ENCODE results near the gene ABHD1. TPM values are rescaled to one million over a fixed set of nuclear protein-coding genes. Genes with fewer than 3 reads are reported as not detected.

ABHD1 gene
- total RNA-seq, 4 donors from 2014 or later, result 0.48 TPM; not detected in 3

GRCh38 chr2:27083410-27084296 lies 40.0 kb upstream of the ABHD1 start:
- H3K9me3 ChIP-seq, result no peaks in the 10 kb centered on the region
- H3K27ac ChIP-seq, result peak overlapping the region in 2 of 4 donors; percentile 29 to 94
- in situ Hi-C loops (cut with MboI; ENCODE audit: low pct_ligation_motif_present in 1 of 4, low pct_unique_long_range_greater_than_20kb in 1 of 4, low sequenced_read_pairs in 3 of 4), result loop anchor here (10.0 to 25.0 kb wide), 2 partner anchors 119 to 121 kb away; partner anchors contain the start of gene MAPRE3 (in 3 of the 4)
- no peaks in the 10 kb centered on the region for H3K27me3 ChIP-seq
- WGBS, 2 donors (ENCODE audit: low coverage in 1 of 2), result 60 to 89% methylated on average over 2 to 17 of the region's 20 CpGs
- intact Hi-C loops (cut with DNase I; ENCODE audit: low total_unique reads), result no loop called here
- no peak for TF ChIP-seq CTCF (IDR thresholded peaks at IDR 0.05)
- no peak for TF ChIP-seq POLR2AphosphoS5 (IDR thresholded peaks at IDR 0.05)
- TF ChIP-seq POLR2A (IDR thresholded peaks at IDR 0.05), result no peak
- H3K36me3 ChIP-seq, result no peaks in the 10 kb centered on the region
- H3K4me3 ChIP-seq, result no peak overlapping the region
- DNase-seq, result no peak
- peaks cover 25 to 57% (median 36%) of the 10 kb centered on the region in 4 donors for H3K4me1 ChIP-seq

- H3K27me3 ChIP-seq, result no peaks in the 10 kb centered on the region
- H3K4me3 ChIP-seq, result no peak overlapping the region
- no peak for TF ChIP-seq EP300 (IDR thresholded peaks at IDR 0.05; ENCODE audit: low read depth)
- no peak for TF ChIP-seq POLR2A (IDR thresholded peaks at IDR 0.05)
- TF ChIP-seq POLR2AphosphoS5 (IDR thresholded peaks at IDR 0.05), result no peak
- TF ChIP-seq CTCF (IDR thresholded peaks at IDR 0.05), result no peak
- WGBS, 2 donors (ENCODE audit: low coverage in 1 of 2), result 67 to 89% methylated on average over 1 to 6 of the region's 6 CpGs
- peaks cover 25 to 57% (median 36%) of the 10 kb centered on the region in 4 donors for H3K4me1 ChIP-seq
- H3K36me3 ChIP-seq, result no peaks in the 10 kb centered on the region
- H3K9me3 ChIP-seq, result no peaks in the 10 kb centered on the region
- intact Hi-C loops (cut with DNase I; ENCODE audit: low total_unique reads), result loop anchor here (5.0 kb wide), 2 partner anchors 32 to 52 kb away; partner anchors contain the start of genes AGBL5 and TMEM214
- H3K27ac ChIP-seq, result peak overlapping the region in 3 of 4 donors; percentile 92 to 94 (median 93)
- in situ Hi-C loops (cut with MboI; ENCODE audit: low pct_ligation_motif_present in 1 of 4, low pct_unique_long_range_greater_than_20kb in 1 of 4, low sequenced_read_pairs in 3 of 4), result loop anchor here (10.0 to 25.0 kb wide), 2 partner anchors 120 to 122 kb away; partner anchors contain the start of gene MAPRE3 (in 3 of the 4)
- no peak for DNase-seq
These were observed 39.1 kb upstream of the ABHD1 start for GRCh38 chr2:27084297-27085061.

GRCh38 chr2:27085062-27085672 lies 38.4 kb upstream of the ABHD1 start:
- in situ Hi-C loops (cut with MboI; ENCODE audit: low pct_ligation_motif_present in 1 of 4, low pct_unique_long_range_greater_than_20kb in 1 of 4, low sequenced_read_pairs in 3 of 4), result loop anchor here (10.0 to 25.0 kb wide), 2 partner anchors 120 to 123 kb away; partner anchors contain the start of gene MAPRE3 (in 3 of the 4)
- no peak for DNase-seq
- no peaks in the 10 kb centered on the region for H3K9me3 ChIP-seq
- peak overlapping the region; percentile 92 to 94 (median 92) for H3K27ac ChIP-seq
- H3K4me1 ChIP-seq, result peaks cover 25 to 57% (median 36%) of the 10 kb centered on the region in 4 donors
- H3K27me3 ChIP-seq, result no peaks in the 10 kb centered on the region
- H3K4me3 ChIP-seq, result peak overlapping the region in 3 of 4 donors; percentile 51 to 72 (median 54)
- no peaks in the 10 kb centered on the region for H3K36me3 ChIP-seq
- WGBS, 2 donors (ENCODE audit: low coverage in 1 of 2), result 55% methylated on average over 9 of the region's 10 CpGs; no CpG with 5 or more reads in 1 of the 2 donors
- intact Hi-C loops (cut with DNase I; ENCODE audit: low total_unique reads), result loop anchor here (5.0 kb wide), 2 partner anchors 33 to 53 kb away; partner anchors contain the start of genes AGBL5 and TMEM214
- TF ChIP-seq POLR2AphosphoS5 (IDR thresholded peaks at IDR 0.05), result no peak
- peak in 1 of 5 experiments; percentile 17 for TF ChIP-seq CTCF (IDR thresholded peaks at IDR 0.05)
- no peak for TF ChIP-seq EP300 (IDR thresholded peaks at IDR 0.05; ENCODE audit: low read depth)
- TF ChIP-seq POLR2A (IDR thresholded peaks at IDR 0.05), result no peak

Measured in transverse colon (tissue), 4 donors.